Glutamatergic neuron (in vitro differentiated cells): ENCODE results near the gene F5. TPM values are rescaled to one million over a fixed set of nuclear protein-coding genes. Genes with fewer than 3 reads are reported as not detected.

Experiments
- DNase-seq: peaks from one replicate; pipeline ENCODE4 v3.0.0; 2022
- H3K27ac Mint-ChIP-seq: one replicate; pipeline ENCODE4 v1.8.0; 2020; ENCODE audit warnings: mild to moderate bottlenecking, mixed read lengths, inconsistent platforms; ENCODE audit not compliant: unreplicated experiment
- H3K27me3 Mint-ChIP-seq: one replicate; pipeline ENCODE4 v1.8.0; 2020; ENCODE audit warnings: mild to moderate bottlenecking, moderate library complexity, mixed read lengths, inconsistent platforms; ENCODE audit not compliant: unreplicated experiment
- H3K36me3 Mint-ChIP-seq: one replicate; pipeline ENCODE4 v1.8.0; 2020; ENCODE audit warnings: mild to moderate bottlenecking, mixed read lengths, inconsistent platforms; ENCODE audit not compliant: unreplicated experiment
- H3K4me1 Mint-ChIP-seq: one replicate; pipeline ENCODE4 v1.8.0; 2020; ENCODE audit warnings: mild to moderate bottlenecking, low read depth, mixed read lengths, inconsistent platforms; ENCODE audit not compliant: unreplicated experiment
- H3K4me3 Mint-ChIP-seq: one replicate; pipeline ENCODE4 v1.8.0; 2020; ENCODE audit warnings: mild to moderate bottlenecking, mixed read lengths, inconsistent platforms; ENCODE audit not compliant: unreplicated experiment
- H3K9me3 Mint-ChIP-seq: one replicate; pipeline ENCODE4 v1.8.0; 2020; ENCODE audit warnings: mild to moderate bottlenecking, moderate library complexity, mixed read lengths, inconsistent platforms; ENCODE audit not compliant: unreplicated experiment
- CTCF ChIP-seq: fragments of 200-600 bp; sonication (generic); IDR thresholded peaks from one replicate; pipeline ENCODE4 v1.5.0; 2021; ENCODE audit not compliant: partially characterized antibody, unreplicated experiment
- total RNA-seq: library from RNA; stranded (reverse); fragmentation: NEBNext Ultra II Directional; extraction: Animal tissue kit (Norgen Biotek cat#: 25700); gene quantifications from one replicate; pipeline ENCODE4 v1.2.1, GENCODE V29; 2021; ENCODE audit not compliant: unreplicated experiment

F5 gene
- total RNA-seq, 1 donor from 2014 or later = not detected

GRCh38 chr1:169517558-169518186, 68.6 kb downstream of the F5 start:
- Mint-ChIP-seq H3K4me1 (no peaks in the 10 kb centered on the region), H3K36me3 (no peaks in the 10 kb centered on the region), H3K27ac (no peak overlapping the region), H3K27me3 (peaks cover 2% of the 10 kb centered on the region), H3K4me3 (no peak overlapping the region), H3K9me3 (no peaks in the 10 kb centered on the region)
- no peak for DNase-seq
- no peak for TF ChIP-seq CTCF

- no peak overlapping the region for H3K27ac Mint-ChIP-seq
- peaks cover 2% of the 10 kb centered on the region for H3K27me3 Mint-ChIP-seq
- TF ChIP-seq CTCF = no peak
- no peaks in the 10 kb centered on the region for H3K36me3 Mint-ChIP-seq
- DNase-seq = no peak
- no peaks in the 10 kb centered on the region for H3K9me3 Mint-ChIP-seq
- H3K4me3 Mint-ChIP-seq = no peak overlapping the region
- H3K4me1 Mint-ChIP-seq = no peaks in the 10 kb centered on the region
Observed at GRCh38 chr1:169515641-169516040, 70.6 kb downstream of the F5 start.

- Mint-ChIP-seq H3K36me3 (no peaks in the 10 kb centered on the region), H3K4me3 (no peak overlapping the region), H3K27me3 (peaks cover 2% of the 10 kb centered on the region)
Observed at GRCh38 chr1:169514566-169515270, 71.6 kb downstream of the F5 start.

GRCh38 chr1:169513208-169513607, 73.1 kb downstream of the F5 start:
- H3K4me1 Mint-ChIP-seq = no peaks in the 10 kb centered on the region
- TF ChIP-seq CTCF = no peak
- no peak overlapping the region for H3K27ac Mint-ChIP-seq
- no peaks in the 10 kb centered on the region for H3K36me3 Mint-ChIP-seq
- no peaks in the 10 kb centered on the region for H3K9me3 Mint-ChIP-seq
- no peak for DNase-seq
- no peak overlapping the region for H3K4me3 Mint-ChIP-seq
- peaks cover under 1% of the 10 kb centered on the region for H3K27me3 Mint-ChIP-seq

More at GRCh38 chr1:169514566-169515270, 71.6 kb downstream of the F5 start:
- no peaks in the 10 kb centered on the region for H3K9me3 Mint-ChIP-seq
- TF ChIP-seq CTCF = no peak
- H3K27ac Mint-ChIP-seq = no peak overlapping the region
- no peaks in the 10 kb centered on the region for H3K4me1 Mint-ChIP-seq
- DNase-seq = no peak
